NCI-H2107 treated with DMSO at 0.1 percent for 48 hours (cell line): Measurements from ENCODE around the gene TMEM123.
"Not testable (repeated sequence)": the region's sequence is repeated elsewhere in the genome, so short reads cannot be mapped to it uniquely, and the experiment has no call there.

Experiments used
- DNase-seq: peaks from one replicate; lab custom pipeline; 2025; ENCODE audit not compliant: unreplicated experiment; lab: John Stamatoyannopoulos, UW

TMEM123 gene

GRCh38 chr11:102396708-102397563 is 55.6 kb downstream of the TMEM123 start:
- no peak for DNase-seq

GRCh38 chr11:102395720-102396393 is 56.7 kb downstream of the TMEM123 start:
- DNase-seq: no peak

- DNase-seq: no peak
Measured at GRCh38 chr11:102393272-102393730, 59.3 kb downstream of the TMEM123 start.

GRCh38 chr11:102391549-102392237 is 60.9 kb downstream of the TMEM123 start:
- no peak for DNase-seq

GRCh38 chr11:102390667-102391465 is 61.7 kb downstream of the TMEM123 start:
- peak; percentile 49 for DNase-seq

GRCh38 chr11:102389253-102389652 is 63.3 kb downstream of the TMEM123 start:
- no peak for DNase-seq

GRCh38 chr11:102387043-102387781 is 65.4 kb downstream of the TMEM123 start:
- DNase-seq: no peak

GRCh38 chr11:102386136-102386734 is 66.3 kb downstream of the TMEM123 start:
- DNase-seq: no peak

GRCh38 chr11:102385085-102386007 is 67.2 kb downstream of the TMEM123 start:
- no peak for DNase-seq

- no peak for DNase-seq
Measured at GRCh38 chr11:102384419-102385079, 68.0 kb downstream of the TMEM123 start.

GRCh38 chr11:102383839-102384238 is 68.7 kb downstream of the TMEM123 start:
- DNase-seq: no peak

- DNase-seq: no peak
Measured at GRCh38 chr11:102382384-102382783, 70.2 kb downstream of the TMEM123 start.

GRCh38 chr11:102378818-102379217 is 73.7 kb downstream of the TMEM123 start:
- no peak for DNase-seq

- DNase-seq: no peak
Measured at GRCh38 chr11:102377891-102378290, 74.7 kb downstream of the TMEM123 start.

- no peak for DNase-seq
Measured at GRCh38 chr11:102375720-102376399, 76.7 kb downstream of the TMEM123 start.

- DNase-seq: not testable (repeated sequence)
Measured at GRCh38 chr11:102374633-102375424, 77.7 kb downstream of the TMEM123 start.

- no peak for DNase-seq
Measured at GRCh38 chr11:102368472-102368871, 84.1 kb downstream of the TMEM123 start.
